ENCODE data around the gene CHST15. TPM values are rescaled to one million over a fixed set of nuclear protein-coding genes. Genes with fewer than 3 reads are reported as not detected.

The CHST15 gene
- total RNA-seq, 2 donors from 2014 or later: 0.80 to 7.8 TPM

GRCh38 chr10:124126145-124126982 is 33.0 kb upstream of the CHST15 start:
- H3K36me3 Mint-ChIP-seq: no peaks in the 10 kb centered on the region
- H3K27ac Mint-ChIP-seq: no peak overlapping the region
- no peaks in the 10 kb centered on the region for H3K9me3 Mint-ChIP-seq
- ATAC-seq (peak in 1 of 2 donors; percentile 29), DNase-seq (ENCODE audit: low spot score in 2 of 2) (no peak)

GRCh38 chr10:124125305-124126116 is 32.1 kb upstream of the CHST15 start:
- DNase-seq (ENCODE audit: low spot score in 2 of 2): no peak
- ATAC-seq: peak in 1 of 2 donors; percentile 64
- no peaks in the 10 kb centered on the region for H3K9me3 Mint-ChIP-seq
- no peaks in the 10 kb centered on the region for H3K36me3 Mint-ChIP-seq
- no peak overlapping the region for H3K27ac Mint-ChIP-seq

- no peak for DNase-seq (ENCODE audit: low spot score in 2 of 2)
These were observed 31.4 kb upstream of the CHST15 start for GRCh38 chr10:124124769-124125161.

GRCh38 chr10:124124123-124124768 is 30.8 kb upstream of the CHST15 start:
- no peak for ATAC-seq
- H3K27ac Mint-ChIP-seq: no peak overlapping the region
- H3K36me3 Mint-ChIP-seq: no peaks in the 10 kb centered on the region

More at GRCh38 chr10:124124769-124125161, 31.4 kb upstream of the CHST15 start:
- H3K9me3 Mint-ChIP-seq: no peaks in the 10 kb centered on the region
- H3K27ac Mint-ChIP-seq: no peak overlapping the region
- ATAC-seq: no peak
- no peaks in the 10 kb centered on the region for H3K36me3 Mint-ChIP-seq

GRCh38 chr10:124123156-124123555 is 29.8 kb upstream of the CHST15 start:
- H3K27ac Mint-ChIP-seq: no peak overlapping the region
- no peaks in the 10 kb centered on the region for H3K9me3 Mint-ChIP-seq
- no peak for ATAC-seq
- no peak for DNase-seq (ENCODE audit: low spot score in 2 of 2)
- no peaks in the 10 kb centered on the region for H3K36me3 Mint-ChIP-seq

More at GRCh38 chr10:124124123-124124768, 30.8 kb upstream of the CHST15 start:
- H3K9me3 Mint-ChIP-seq: no peaks in the 10 kb centered on the region
- DNase-seq (ENCODE audit: low spot score in 2 of 2): no peak

GRCh38 chr10:124122211-124122610 is 28.8 kb upstream of the CHST15 start:
- DNase-seq (ENCODE audit: low spot score in 2 of 2) (no peak), ATAC-seq (no peak)
- Mint-ChIP-seq H3K9me3 (no peaks in the 10 kb centered on the region), H3K27ac (no peak overlapping the region), H3K36me3 (no peaks in the 10 kb centered on the region)

- DNase-seq (ENCODE audit: low spot score in 2 of 2): no peak
- Mint-ChIP-seq H3K27ac (no peak overlapping the region), H3K9me3 (no peaks in the 10 kb centered on the region), H3K36me3 (no peaks in the 10 kb centered on the region)
- ATAC-seq: peak; percentile 16 to 75
These were observed 27.1 kb upstream of the CHST15 start for GRCh38 chr10:124120410-124121061.

GRCh38 chr10:124119946-124120345 is 26.5 kb upstream of the CHST15 start:
- no peak for ATAC-seq
- DNase-seq (ENCODE audit: low spot score in 2 of 2): no peak

GRCh38 chr10:124119216-124119615 is 25.8 kb upstream of the CHST15 start:
- Mint-ChIP-seq H3K36me3 (no peaks in the 10 kb centered on the region), H3K9me3 (no peaks in the 10 kb centered on the region), H3K27ac (no peak overlapping the region)
- DNase-seq (ENCODE audit: low spot score in 2 of 2) (no peak), ATAC-seq (no peak)

More at GRCh38 chr10:124119946-124120345, 26.5 kb upstream of the CHST15 start:
- no peaks in the 10 kb centered on the region for H3K9me3 Mint-ChIP-seq
- H3K27ac Mint-ChIP-seq: no peak overlapping the region
- no peaks in the 10 kb centered on the region for H3K36me3 Mint-ChIP-seq

- no peak overlapping the region for H3K27ac Mint-ChIP-seq
- no peak for DNase-seq (ENCODE audit: low spot score in 2 of 2)
- no peaks in the 10 kb centered on the region for H3K36me3 Mint-ChIP-seq
- ATAC-seq: no peak
- no peaks in the 10 kb centered on the region for H3K9me3 Mint-ChIP-seq
These were observed 24.4 kb upstream of the CHST15 start for GRCh38 chr10:124117833-124118232.

- Mint-ChIP-seq H3K9me3 (no peaks in the 10 kb centered on the region), H3K36me3 (no peaks in the 10 kb centered on the region), H3K27ac (no peak overlapping the region)
- no peak for ATAC-seq
- DNase-seq (ENCODE audit: low spot score in 2 of 2): no peak
These were observed 24.1 kb upstream of the CHST15 start for GRCh38 chr10:124117511-124117785.

- ATAC-seq (no peak), DNase-seq (ENCODE audit: low spot score in 2 of 2) (no peak)
- Mint-ChIP-seq H3K27ac (no peak overlapping the region), H3K36me3 (no peaks in the 10 kb centered on the region), H3K9me3 (no peaks in the 10 kb centered on the region)
These were observed 23.5 kb upstream of the CHST15 start for GRCh38 chr10:124116771-124117510.

GRCh38 chr10:124114696-124115095 is 21.3 kb upstream of the CHST15 start:
- ATAC-seq (no peak), DNase-seq (ENCODE audit: low spot score in 2 of 2) (no peak)
- Mint-ChIP-seq H3K36me3 (no peaks in the 10 kb centered on the region), H3K27ac (no peak overlapping the region), H3K9me3 (no peaks in the 10 kb centered on the region)

- ATAC-seq (no peak), DNase-seq (ENCODE audit: low spot score in 2 of 2) (no peak)
- Mint-ChIP-seq H3K9me3 (no peaks in the 10 kb centered on the region), H3K27ac (no peak overlapping the region), H3K36me3 (no peaks in the 10 kb centered on the region)
These were observed 19.6 kb upstream of the CHST15 start for GRCh38 chr10:124112891-124113580.

- Mint-ChIP-seq H3K36me3 (no peaks in the 10 kb centered on the region), H3K27ac (no peak overlapping the region), H3K9me3 (no peaks in the 10 kb centered on the region)
- DNase-seq (ENCODE audit: low spot score in 2 of 2) (no peak), ATAC-seq (no peak)
These were observed 17.5 kb upstream of the CHST15 start for GRCh38 chr10:124110882-124111281.

GRCh38 chr10:124109261-124109660 is 15.9 kb upstream of the CHST15 start:
- H3K9me3 Mint-ChIP-seq: peaks cover under 1 to 2% of the 10 kb centered on the region in 2 donors
- ATAC-seq: no peak
- no peak overlapping the region for H3K27ac Mint-ChIP-seq
- H3K36me3 Mint-ChIP-seq: no peaks in the 10 kb centered on the region
- DNase-seq (ENCODE audit: low spot score in 2 of 2): no peak

Measured in activated naive CD4-positive, alpha-beta T cell treated with anti-CD3 and anti-CD28 coated beads, Interleukin-2, amount 50 U/mL, for 72 hours (primary cell).